T-cell (primary cell): Measurements from ENCODE around the gene GYG2. TPM values are rescaled to one million over a fixed set of nuclear protein-coding genes. Genes with fewer than 3 reads are reported as not detected.

Experiments used
- ATAC-seq, 4 experiments: fragments of 200-7000 bp in 3 of 4; fragments of 150-1000 bp in 1 of 4; cut with Tn5 transposase; replicated peaks in 1 of 4; 1 replicate in 3 of 4; 2 replicates in 1 of 4; pipeline ENCODE4 v1.10.0; 2021; ENCODE audit warnings: moderate library complexity in 3 of 4, mild to moderate bottlenecking in 2 of 4, moderate number of reproducible peaks in 1 of 4
- CTCF ChIA-PET, 2 donors: fragments of 300-600 bp; sonication (Branson Sonifier 250); formaldehyde crosslinking; loops; one replicate each; lab custom pipeline; 2022; ENCODE audit warnings: antibody characterized with exemption in 2 of 2; lab: Charles Lee
- POLR2A ChIA-PET, 2 donors: fragments of 300-600 bp; sonication (Branson Sonifier 250); formaldehyde crosslinking; loops; one replicate each; lab custom pipeline; 2022; ENCODE audit warnings: antibody characterized with exemption in 2 of 2; lab: Charles Lee
- DNase-seq, 35 experiments: peaks; one replicate each; pipeline versions ENCODE4 v3.0.0 to v3.0.0-alpha.2; 2013 to 2023
- H3K27ac ChIP-seq: one replicate; pipeline ENCODE4 v1.5.1; 2013; ENCODE audit warnings: low read length
- H3K27me3 ChIP-seq, 2 experiments: replicated peaks in 1 of 2; 1 replicate in 1 of 2; 2 replicates in 1 of 2; pipeline versions ENCODE4 v1.6.1 to v1.7.0; 2013; ENCODE audit warnings: low read length in 1 of 2, mixed read lengths in 1 of 2; ENCODE audit not compliant: control insufficient read depth in 2 of 2, insufficient read depth in 2 of 2; ENCODE audit errors: extremely low read depth in 1 of 2
- H3K36me3 ChIP-seq, 2 donors: 1 replicate in 1 of 2; 2 replicates in 1 of 2; pipeline versions ENCODE4 v1.6.1 to v1.7.0; 2013; ENCODE audit warnings: low read length in 1 of 2; ENCODE audit not compliant: control insufficient read depth in 2 of 2, insufficient read depth in 1 of 2; ENCODE audit errors: extremely low read depth in 1 of 2
- H3K4me1 ChIP-seq, 2 experiments: 1 replicate in 1 of 2; 2 replicates in 1 of 2; pipeline versions ENCODE4 v1.6.1 to v1.7.0; 2013; ENCODE audit warnings: low read length in 2 of 2, mixed read lengths in 1 of 2; ENCODE audit not compliant: insufficient read depth in 2 of 2, control insufficient read depth in 1 of 2; ENCODE audit errors: extremely low read depth in 1 of 2
- H3K4me3 ChIP-seq, 2 donors: 1 replicate in 1 of 2; 2 replicates in 1 of 2; pipeline versions ENCODE4 v1.5.1 to v1.7.0; 2013; ENCODE audit warnings: mild to moderate bottlenecking in 2 of 2, low read length in 1 of 2, moderate library complexity in 1 of 2; ENCODE audit not compliant: control insufficient read depth in 1 of 2; ENCODE audit errors: extremely low read depth in 1 of 2
- H3K9me3 ChIP-seq: 2 replicates; pipeline ENCODE4 v1.7.0; 2013
- H3K27ac Mint-ChIP-seq, 2 donors: one replicate each; pipeline ENCODE4 v1.8.0; 2020 to 2021; ENCODE audit warnings: mild to moderate bottlenecking in 2 of 2, mixed read lengths in 2 of 2
- H3K27me3 Mint-ChIP-seq, 2 donors: one replicate each; pipeline ENCODE4 v1.8.0; 2021 to 2022; ENCODE audit warnings: mixed read lengths in 2 of 2
- H3K36me3 Mint-ChIP-seq: one replicate; pipeline ENCODE4 v1.8.0; 2021; ENCODE audit warnings: mixed read lengths
- H3K4me1 Mint-ChIP-seq, 3 donors: one replicate each; pipeline ENCODE4 v1.8.0; 2020 to 2022; ENCODE audit warnings: mixed read lengths in 3 of 3, mild to moderate bottlenecking in 1 of 3
- H3K4me3 Mint-ChIP-seq, 3 donors: one replicate each; pipeline ENCODE4 v1.8.0; 2020 to 2022; ENCODE audit warnings: mild to moderate bottlenecking in 3 of 3, mixed read lengths in 3 of 3, moderate library complexity in 3 of 3
- H3K9me3 Mint-ChIP-seq, 3 donors: one replicate each; pipeline ENCODE4 v1.8.0; 2020 to 2022; ENCODE audit warnings: mixed read lengths in 3 of 3
- WGBS: methylation state at CpG from one replicate; pipeline ENCODE4 v1.1.5; 2013; ENCODE audit warnings: missing lambda C conversion rate; ENCODE audit not compliant: insufficient coverage; 5-methylcytosine and 5-hydroxymethylcytosine counted together
- total RNA-seq, 35 experiments: library from RNA in 6 of 35; stranded (reverse) in 6 of 35; fragments of 120-200 nt in 1 of 35; gene quantifications; one replicate each; pipeline versions ENCODE4 v1.2.1 to v1.2.4 and lab custom pipeline; 2013 to 2026

GYG2 gene
- total RNA-seq, 5 donors from 2014 or later (not counting 1 experiment from before 2014, with no cell fraction given): 0.23 TPM; not detected in 4

DNA sequence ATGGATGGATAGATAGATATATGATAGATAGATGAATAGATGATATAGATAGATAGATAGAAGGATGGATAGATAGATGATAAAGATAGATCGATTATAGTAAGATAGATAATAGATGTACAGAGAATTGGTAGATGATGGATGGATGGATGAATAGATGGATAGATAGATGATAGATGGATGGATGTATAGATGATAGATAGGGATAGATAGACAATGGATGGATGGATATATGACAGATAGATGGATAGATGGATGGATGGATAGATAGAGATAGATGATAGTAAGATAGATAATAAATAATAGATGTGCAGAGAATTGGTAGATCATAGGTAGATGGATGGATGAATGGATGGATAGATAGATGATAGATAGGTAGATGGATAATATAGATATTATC lies 12.2 kb downstream of the GYG2 start:
- no peak overlapping the region for H3K4me3 Mint-ChIP-seq
- ATAC-seq (no peak), DNase-seq (no peak)
- no peaks in the 10 kb centered on the region for H3K4me1 Mint-ChIP-seq
- 90% methylated on average over 1 of the region's 1 CpG for WGBS
- Histone ChIP-seq H3K27me3 (no peaks in the 10 kb centered on the region), H3K4me1 (no peaks in the 10 kb centered on the region), H3K4me3 (no peak overlapping the region), H3K9me3 (no peaks in the 10 kb centered on the region), H3K27ac (no peak overlapping the region), H3K36me3 (no peaks in the 10 kb centered on the region)
- H3K9me3 Mint-ChIP-seq: peaks cover 8 to 19% (median 16%) of the 10 kb centered on the region in 3 donors
- POLR2A ChIA-PET: no interaction called here
- no peaks in the 10 kb centered on the region for H3K36me3 Mint-ChIP-seq
- H3K27me3 Mint-ChIP-seq: peaks cover 6 to 10% of the 10 kb centered on the region in 2 donors
- CTCF ChIA-PET: no interaction called here
- no peak overlapping the region for H3K27ac Mint-ChIP-seq

DNA sequence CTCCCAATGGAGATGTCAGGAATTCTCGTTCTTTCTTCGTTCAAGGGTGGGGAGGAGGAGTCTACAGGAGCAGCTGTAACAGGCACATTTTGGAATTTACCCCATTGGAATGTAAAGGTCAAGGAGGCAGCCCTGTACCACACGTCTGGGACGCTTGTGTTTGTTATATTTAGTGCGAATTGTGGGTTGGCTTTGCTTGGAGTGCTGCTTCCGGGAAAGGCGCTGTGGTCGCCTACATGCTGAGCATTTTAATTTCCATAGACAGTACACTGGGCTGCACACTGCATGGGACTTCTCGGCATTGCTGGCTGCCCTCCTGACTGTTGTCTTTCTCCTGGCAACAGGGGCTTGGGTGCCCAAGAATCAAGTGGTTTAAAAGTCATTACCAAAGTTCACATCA lies 12.8 kb downstream of the GYG2 start:
- peaks cover 6 to 10% of the 10 kb centered on the region in 2 donors for H3K27me3 Mint-ChIP-seq
- ATAC-seq (no peak), DNase-seq (no peak)
- no peaks in the 10 kb centered on the region for H3K36me3 ChIP-seq
- H3K27me3 ChIP-seq: no peaks in the 10 kb centered on the region
- H3K27ac Mint-ChIP-seq: no peak overlapping the region
- ChIA-PET CTCF (no interaction called here), POLR2A (no interaction called here)
- H3K36me3 Mint-ChIP-seq: no peaks in the 10 kb centered on the region
- H3K9me3 Mint-ChIP-seq: peaks cover 6 to 17% (median 16%) of the 10 kb centered on the region in 3 donors
- no peaks in the 10 kb centered on the region for H3K9me3 ChIP-seq
- H3K4me1 ChIP-seq: no peaks in the 10 kb centered on the region
- H3K4me3 Mint-ChIP-seq: no peak overlapping the region
- H3K27ac ChIP-seq: no peak overlapping the region
- no peak overlapping the region for H3K4me3 ChIP-seq
- 100% methylated on average over 3 of the region's 9 CpGs for WGBS
- no peaks in the 10 kb centered on the region for H3K4me1 Mint-ChIP-seq

DNA sequence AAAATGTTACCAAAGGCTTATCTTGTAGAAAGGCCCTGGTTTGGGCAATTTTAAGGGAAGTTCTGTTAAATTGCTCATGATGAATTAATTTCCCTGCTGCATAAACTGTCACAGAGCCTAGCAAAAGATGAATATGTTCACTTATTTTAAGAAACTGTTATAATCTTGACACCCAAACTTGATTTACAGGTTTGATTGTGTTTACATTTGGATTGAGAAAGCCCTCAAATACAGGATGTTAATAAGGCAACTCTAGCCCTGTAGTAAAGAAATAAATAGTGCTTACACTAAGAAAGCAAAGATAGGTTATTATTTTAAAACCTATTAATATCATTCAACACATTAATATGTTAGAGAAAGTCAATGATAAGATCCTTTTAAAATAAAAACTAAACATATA lies 18.3 kb downstream of the GYG2 start:
- ChIA-PET POLR2A (no interaction called here), CTCF (no interaction called here)
- no peaks in the 10 kb centered on the region for H3K27me3 ChIP-seq
- no peaks in the 10 kb centered on the region for H3K9me3 Mint-ChIP-seq
- H3K36me3 Mint-ChIP-seq: no peaks in the 10 kb centered on the region
- H3K27ac ChIP-seq: no peak overlapping the region
- H3K4me1 ChIP-seq: no peaks in the 10 kb centered on the region
- H3K4me1 Mint-ChIP-seq: no peaks in the 10 kb centered on the region
- ATAC-seq (no peak), DNase-seq (no peak)
- H3K27ac Mint-ChIP-seq: no peak overlapping the region
- H3K36me3 ChIP-seq: no peaks in the 10 kb centered on the region
- H3K9me3 ChIP-seq: no peaks in the 10 kb centered on the region
- H3K4me3 ChIP-seq: no peak overlapping the region
- H3K4me3 Mint-ChIP-seq: no peak overlapping the region
- peaks cover 6 to 14% of the 10 kb centered on the region in 2 donors for H3K27me3 Mint-ChIP-seq

DNA sequence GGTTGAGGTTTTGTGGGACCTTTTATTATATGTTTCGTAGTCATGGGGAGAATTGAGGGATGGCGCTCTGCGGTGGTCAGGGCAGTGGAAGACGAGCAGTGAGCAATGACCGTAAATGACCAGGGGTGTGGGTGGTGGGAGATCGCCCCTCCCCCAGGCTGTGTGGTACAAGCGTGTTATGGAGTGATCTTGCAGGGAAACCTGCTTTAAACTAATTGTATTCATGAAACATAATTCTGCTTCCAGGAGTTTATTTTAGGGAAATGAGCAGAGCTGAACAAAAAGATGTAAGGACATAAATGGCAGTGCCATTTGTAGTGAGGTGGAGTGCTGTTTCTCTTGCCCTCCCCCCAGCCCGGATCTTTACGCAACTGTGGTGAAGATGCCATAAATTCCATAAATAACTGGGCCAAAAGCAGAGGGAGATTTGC lies 20.2 kb downstream of the GYG2 start:
- no peaks in the 10 kb centered on the region for H3K9me3 ChIP-seq
- DNase-seq (no peak), ATAC-seq (no peak)
- H3K4me1 ChIP-seq: no peaks in the 10 kb centered on the region
- ChIA-PET POLR2A (no interaction called here), CTCF (no interaction called here)
- H3K4me3 Mint-ChIP-seq: no peak overlapping the region
- no peaks in the 10 kb centered on the region for H3K27me3 ChIP-seq
- peaks cover 6 to 14% of the 10 kb centered on the region in 2 donors for H3K27me3 Mint-ChIP-seq
- no peaks in the 10 kb centered on the region for H3K36me3 Mint-ChIP-seq
- H3K36me3 ChIP-seq: no peaks in the 10 kb centered on the region
- H3K4me3 ChIP-seq: no peak overlapping the region
- no peak overlapping the region for H3K27ac ChIP-seq
- no peaks in the 10 kb centered on the region for H3K9me3 Mint-ChIP-seq
- WGBS: no CpG with 5 or more reads among the region's 9 CpGs
- H3K4me1 Mint-ChIP-seq: no peaks in the 10 kb centered on the region
- no peak overlapping the region for H3K27ac Mint-ChIP-seq

DNA sequence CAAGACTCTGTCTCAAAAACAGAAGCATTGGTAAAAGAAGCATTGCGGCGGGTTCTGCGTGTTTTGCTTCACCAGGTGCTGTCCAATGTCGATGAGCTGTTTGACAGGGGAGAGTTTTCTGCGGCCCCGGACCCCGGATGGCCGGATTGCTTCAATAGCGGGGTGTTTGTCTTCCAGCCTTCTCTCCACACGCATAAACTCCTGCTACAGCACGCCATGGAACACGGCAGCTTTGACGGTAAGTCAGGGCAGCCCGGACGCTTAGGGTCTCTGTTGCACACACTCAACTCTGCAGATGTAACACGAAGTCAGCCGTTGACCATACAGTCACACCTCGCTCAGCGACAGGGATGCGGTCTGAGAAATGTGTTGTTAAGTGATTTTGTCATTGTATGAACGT lies 26.2 kb downstream of the GYG2 start:
- H3K9me3 ChIP-seq: no peaks in the 10 kb centered on the region
- H3K27ac ChIP-seq: no peak overlapping the region
- H3K4me3 Mint-ChIP-seq: no peak overlapping the region
- POLR2A ChIA-PET: no interaction called here
- peaks cover 0 to 3% of the 10 kb centered on the region in 2 donors for H3K27me3 Mint-ChIP-seq
- no peaks in the 10 kb centered on the region for H3K4me1 Mint-ChIP-seq
- no peak for ATAC-seq
- 96% methylated on average over 6 of the region's 21 CpGs for WGBS
- no peaks in the 10 kb centered on the region for H3K4me1 ChIP-seq
- no peaks in the 10 kb centered on the region for H3K27me3 ChIP-seq
- H3K4me3 ChIP-seq: no peak overlapping the region
- DNase-seq: no peak
- H3K36me3 ChIP-seq: no peaks in the 10 kb centered on the region
- H3K27ac Mint-ChIP-seq: no peak overlapping the region
- CTCF ChIA-PET: no interaction called here
- H3K9me3 Mint-ChIP-seq: no peaks in the 10 kb centered on the region
- H3K36me3 Mint-ChIP-seq: no peaks in the 10 kb centered on the region

DNA sequence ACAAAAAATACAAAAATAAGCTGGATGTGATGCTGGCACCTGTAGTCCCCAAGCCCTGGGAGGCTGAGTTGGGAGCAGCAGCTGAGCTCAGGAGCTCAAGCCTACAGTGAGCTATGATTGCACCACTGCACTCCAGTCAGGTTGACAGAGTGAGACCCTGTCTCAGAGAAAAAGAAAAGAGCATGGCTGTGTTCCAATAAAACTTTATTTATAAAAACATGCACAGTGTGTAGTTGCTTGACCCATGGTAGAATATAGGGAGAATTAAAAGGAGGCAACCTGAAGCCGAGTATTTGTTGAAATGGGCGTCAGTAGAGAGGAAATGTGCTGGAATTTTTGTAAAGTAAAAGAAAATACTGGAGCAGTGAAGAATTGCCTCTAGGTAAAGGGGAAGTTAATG lies 27.0 kb downstream of the GYG2 start:
- DNase-seq (no peak), ATAC-seq (no peak)
- no peaks in the 10 kb centered on the region for H3K9me3 ChIP-seq
- no peak overlapping the region for H3K4me3 ChIP-seq
- Mint-ChIP-seq H3K27me3 (no peaks in the 10 kb centered on the region), H3K36me3 (no peaks in the 10 kb centered on the region), H3K4me3 (no peak overlapping the region), H3K27ac (no peak overlapping the region), H3K9me3 (no peaks in the 10 kb centered on the region), H3K4me1 (no peaks in the 10 kb centered on the region)
- no peak overlapping the region for H3K27ac ChIP-seq
- CTCF ChIA-PET: no interaction called here
- H3K27me3 ChIP-seq: no peaks in the 10 kb centered on the region
- WGBS: no CpG with 5 or more reads among the region's 2 CpGs
- H3K36me3 ChIP-seq: no peaks in the 10 kb centered on the region
- H3K4me1 ChIP-seq: no peaks in the 10 kb centered on the region
- POLR2A ChIA-PET: no interaction called here

DNA sequence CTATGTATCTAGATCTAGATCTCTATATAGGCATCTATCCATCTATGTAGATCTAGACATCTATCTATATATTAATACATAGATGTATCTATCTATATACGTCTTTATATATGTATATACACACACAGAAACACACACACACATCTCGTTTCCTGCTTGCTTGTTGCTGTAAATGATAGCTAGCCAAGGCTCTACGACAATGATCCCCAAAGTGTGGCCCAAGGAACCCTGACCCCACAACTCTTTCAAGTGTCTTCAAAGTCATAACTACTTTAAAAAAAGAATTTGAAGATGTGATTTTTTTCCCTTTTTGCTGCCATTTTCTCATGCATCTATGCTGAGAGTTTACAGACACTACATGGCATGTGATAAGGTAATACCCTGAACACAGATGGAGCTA lies 28.8 kb downstream of the GYG2 start:
- no peaks in the 10 kb centered on the region for H3K36me3 ChIP-seq
- WGBS: no CpG with 5 or more reads among the region's 3 CpGs
- H3K4me1 ChIP-seq: no peaks in the 10 kb centered on the region
- DNase-seq (no peak), ATAC-seq (no peak)
- no peaks in the 10 kb centered on the region for H3K4me1 Mint-ChIP-seq
- H3K4me3 ChIP-seq: no peak overlapping the region
- peaks cover 3 to 7% of the 10 kb centered on the region in 2 donors for H3K27me3 Mint-ChIP-seq
- H3K4me3 Mint-ChIP-seq: no peak overlapping the region
- no peak overlapping the region for H3K27ac Mint-ChIP-seq
- no peaks in the 10 kb centered on the region for H3K9me3 Mint-ChIP-seq
- ChIA-PET CTCF (no interaction called here), POLR2A (no interaction called here)
- no peaks in the 10 kb centered on the region for H3K9me3 ChIP-seq
- peaks cover 0 to 7% of the 10 kb centered on the region in 2 experiments for H3K27me3 ChIP-seq
- H3K36me3 Mint-ChIP-seq: no peaks in the 10 kb centered on the region
- no peak overlapping the region for H3K27ac ChIP-seq
